ENCODE data around the gene POTEF.

DNA sequence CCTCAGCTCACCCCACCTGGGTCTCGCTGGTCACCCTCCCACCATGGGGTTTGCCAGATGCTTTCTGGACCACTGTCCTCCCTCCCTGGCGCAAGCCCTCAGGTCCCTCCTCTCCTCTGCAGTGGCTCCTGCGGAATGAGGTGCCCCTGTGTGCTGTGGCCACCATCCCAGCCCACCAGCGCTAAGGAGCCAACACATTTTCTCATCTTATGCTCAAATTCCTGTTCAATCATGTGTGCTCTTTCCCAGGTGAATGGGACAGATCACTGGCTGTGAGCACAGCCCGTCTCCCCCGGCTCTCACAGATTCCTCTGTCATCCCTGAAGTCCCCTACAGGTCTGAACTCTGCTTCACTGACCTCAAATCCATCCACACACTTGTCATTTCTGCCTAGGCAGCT is 31.1 kb upstream of the POTEF start:
- no peak for TF ChIP-seq CTCF (conservative IDR thresholded peaks at IDR 0.05; ENCODE audit: low read length)
- no peak for TF ChIP-seq EZH2phosphoT487 (IDR thresholded peaks at IDR 0.05; ENCODE audit: borderline replicate concordance, low read depth, low read length)
